ENCODE measurements around the gene EPC2.

The EPC2 gene

DNA sequence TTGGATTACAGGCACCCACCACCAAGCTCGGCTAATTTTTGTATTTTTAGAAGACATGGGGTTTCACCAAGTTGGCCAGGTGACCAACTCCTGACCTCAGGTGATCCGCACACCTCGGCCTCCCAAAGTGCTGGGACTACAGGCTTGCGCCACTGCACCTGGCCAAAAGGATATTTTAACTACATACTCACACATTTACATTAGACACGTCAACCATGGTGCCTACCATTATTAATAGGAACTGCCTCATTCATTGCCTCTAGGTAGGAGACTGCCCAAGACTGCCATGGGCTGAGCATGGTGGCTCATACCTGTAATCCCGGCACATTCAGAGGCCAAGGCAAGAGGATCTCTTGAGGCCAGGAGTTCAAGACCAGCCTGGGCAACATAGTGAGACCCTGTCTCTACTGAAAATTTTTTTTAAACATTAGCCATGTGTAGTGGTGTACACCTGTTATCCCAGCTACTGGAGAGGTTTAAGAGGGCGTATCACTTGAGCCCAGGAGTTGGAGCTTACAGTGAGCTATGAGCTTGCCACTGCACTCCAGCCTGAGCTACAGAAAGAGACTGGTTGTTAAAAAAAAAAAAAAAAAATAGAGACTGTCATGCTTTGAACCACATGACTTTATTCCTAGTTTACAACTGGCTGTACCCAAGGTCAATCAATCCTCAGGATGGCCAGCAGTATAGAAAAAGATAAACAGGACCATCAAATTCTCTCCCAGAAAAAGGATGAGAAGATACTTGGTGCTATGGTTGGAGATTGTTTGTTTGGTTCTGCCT is 31.1 kb upstream of the EPC2 start:
- peak; percentile 35 for FAIRE-seq

GRCh38 chr2:148614014-148614321 is 30.6 kb upstream of the EPC2 start:
- FAIRE-seq, result no peak
- DNase-seq (ENCODE audit: insufficient read length, low spot score), result no peak
- TF ChIP-seq POU2F2 (IDR thresholded peaks at IDR 0.05; ENCODE audit: low read depth, low read length), result no peak
- TF ChIP-seq SPI1 (IDR thresholded peaks at IDR 0.05; ENCODE audit: low read depth, low read length), result no peak
- TF ChIP-seq POLR2A (IDR thresholded peaks at IDR 0.05; ENCODE audit: low read depth, low read length), result no peak
- TF ChIP-seq PAX5 (IDR thresholded peaks at IDR 0.05; ENCODE audit: insufficient read depth, low read length, severe bottlenecking), result no peak
- no peak for TF ChIP-seq TAF1 (IDR thresholded peaks at IDR 0.05; ENCODE audit: low read depth, low read length)
- TF ChIP-seq POLR2AphosphoS5 (IDR thresholded peaks at IDR 0.05; ENCODE audit: low read depth, low read length), result no peak

More for the DNA sequence above, 31.1 kb upstream of the EPC2 start:
- no peak for DNase-seq (ENCODE audit: insufficient read length, low spot score)
- TF ChIP-seq PAX5 (IDR thresholded peaks at IDR 0.05; ENCODE audit: insufficient read depth, low read length, severe bottlenecking), result no peak
- no peak for TF ChIP-seq POU2F2 (IDR thresholded peaks at IDR 0.05; ENCODE audit: low read depth, low read length)
- TF ChIP-seq POLR2A (IDR thresholded peaks at IDR 0.05; ENCODE audit: low read depth, low read length), result no peak
- no peak for TF ChIP-seq TAF1 (IDR thresholded peaks at IDR 0.05; ENCODE audit: low read depth, low read length)
- TF ChIP-seq SPI1 (IDR thresholded peaks at IDR 0.05; ENCODE audit: low read depth, low read length), result no peak
- no peak for TF ChIP-seq POLR2AphosphoS5 (IDR thresholded peaks at IDR 0.05; ENCODE audit: low read depth, low read length)

GRCh38 chr2:148614322-148615049 is 30.1 kb upstream of the EPC2 start:
- FAIRE-seq (peak; percentile 94), DNase-seq (ENCODE audit: insufficient read length, low spot score) (peak; percentile 26)

GRCh38 chr2:148615381-148615841 is 29.1 kb upstream of the EPC2 start:
- TF ChIP-seq PAX5 (IDR thresholded peaks at IDR 0.05; ENCODE audit: insufficient read depth, low read length, severe bottlenecking) (no peak), SPI1 (IDR thresholded peaks at IDR 0.05; ENCODE audit: low read depth, low read length) (0 out of 2 replicates have a peak, but pooled peaks have one; percentile 9), TAF1 (IDR thresholded peaks at IDR 0.05; ENCODE audit: low read depth, low read length) (no peak), POU2F2 (IDR thresholded peaks at IDR 0.05; ENCODE audit: low read depth, low read length) (no peak), POLR2A (IDR thresholded peaks at IDR 0.05; ENCODE audit: low read depth, low read length) (no peak)
- DNase-seq (ENCODE audit: insufficient read length, low spot score), result no peak
- no peak for FAIRE-seq

More at GRCh38 chr2:148614322-148615049, 30.1 kb upstream of the EPC2 start:
- TF ChIP-seq SPI1 (IDR thresholded peaks at IDR 0.05; ENCODE audit: low read depth, low read length), result no peak
- TF ChIP-seq POLR2AphosphoS5 (IDR thresholded peaks at IDR 0.05; ENCODE audit: low read depth, low read length), result no peak
- TF ChIP-seq POLR2A (IDR thresholded peaks at IDR 0.05; ENCODE audit: low read depth, low read length), result no peak
- no peak for TF ChIP-seq PAX5 (IDR thresholded peaks at IDR 0.05; ENCODE audit: insufficient read depth, low read length, severe bottlenecking)
- TF ChIP-seq POU2F2 (IDR thresholded peaks at IDR 0.05; ENCODE audit: low read depth, low read length), result no peak
- TF ChIP-seq TAF1 (IDR thresholded peaks at IDR 0.05; ENCODE audit: low read depth, low read length), result no peak; the same call in 1 of the 2 replicates

DNA sequence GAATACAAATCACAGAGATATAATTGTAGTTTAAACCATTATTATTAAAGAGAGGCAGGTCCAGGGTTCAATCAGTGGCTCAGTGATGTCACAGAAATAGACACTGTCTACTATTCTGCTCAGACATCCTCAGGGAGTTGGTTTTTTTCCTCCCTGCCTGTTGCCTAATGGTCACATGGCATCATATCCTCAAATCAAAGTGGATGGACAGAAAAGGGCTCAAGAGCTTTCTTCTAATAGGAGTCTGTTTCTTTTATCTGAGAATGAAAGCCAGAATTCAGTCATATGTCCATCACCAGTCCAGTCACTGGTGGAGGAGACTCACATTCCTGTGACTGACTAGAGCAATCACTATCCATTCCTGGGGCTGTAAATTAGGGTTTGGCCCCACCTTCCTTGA is 27.9 kb upstream of the EPC2 start:
- FAIRE-seq (no peak), DNase-seq (ENCODE audit: insufficient read length, low spot score) (no peak)
- no peak for TF ChIP-seq POLR2AphosphoS5 (IDR thresholded peaks at IDR 0.05; ENCODE audit: low read depth, low read length)
- no peak for TF ChIP-seq POU2F2 (IDR thresholded peaks at IDR 0.05; ENCODE audit: low read depth, low read length)
- no peak for TF ChIP-seq POLR2A (IDR thresholded peaks at IDR 0.05; ENCODE audit: low read depth, low read length)

DNA sequence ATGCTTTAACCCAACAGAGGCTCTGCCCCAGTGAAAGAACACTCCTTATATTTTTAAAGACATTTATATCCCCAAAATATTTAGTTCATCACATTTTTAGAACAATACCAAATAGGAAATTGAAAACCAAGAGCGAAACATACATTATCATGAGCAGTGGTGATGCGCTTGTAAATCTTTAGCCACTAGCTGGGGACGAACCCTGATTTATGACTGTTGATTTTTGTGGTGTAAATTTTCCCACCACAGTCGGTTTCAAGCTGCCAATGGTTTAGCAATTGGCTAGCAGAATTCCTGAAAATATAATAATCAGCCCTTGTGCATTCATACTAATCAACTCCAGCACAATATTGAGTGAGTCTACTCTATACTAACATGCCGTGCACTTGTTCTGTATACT is 27.3 kb upstream of the EPC2 start:
- TF ChIP-seq SPI1 (IDR thresholded peaks at IDR 0.05; ENCODE audit: low read depth, low read length) (no peak), TAF1 (IDR thresholded peaks at IDR 0.05; ENCODE audit: low read depth, low read length) (no peak), PAX5 (IDR thresholded peaks at IDR 0.05; ENCODE audit: insufficient read depth, low read length, severe bottlenecking) (no peak)
- FAIRE-seq (no peak), DNase-seq (ENCODE audit: insufficient read length, low spot score) (no peak)

GRCh38 chr2:148619560-148620195 is 24.9 kb upstream of the EPC2 start:
- no peak for TF ChIP-seq PAX5 (IDR thresholded peaks at IDR 0.05; ENCODE audit: insufficient read depth, low read length, severe bottlenecking)
- DNase-seq (ENCODE audit: insufficient read length, low spot score) (no peak), FAIRE-seq (peak; percentile 35)

DNA sequence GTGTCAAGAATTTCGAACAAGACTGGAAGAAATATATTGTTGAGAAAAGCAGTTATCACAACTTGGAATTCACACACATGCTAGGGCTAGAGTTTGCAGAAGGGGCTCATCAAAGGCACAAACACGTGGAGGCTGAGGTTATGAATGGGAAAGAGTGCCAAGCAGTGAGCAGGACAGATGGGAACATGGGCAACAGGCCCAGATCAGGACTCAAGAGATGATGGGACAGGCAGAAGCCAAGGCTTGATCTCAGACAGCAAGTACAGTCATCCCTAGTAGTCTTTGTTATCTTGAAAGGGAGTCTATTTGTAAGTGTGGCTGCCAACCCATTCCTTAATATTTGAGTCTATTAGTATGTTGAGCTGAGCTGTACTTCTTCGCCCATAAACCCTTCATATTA is 22.2 kb upstream of the EPC2 start:
- no peak for DNase-seq (ENCODE audit: insufficient read length, low spot score)
- FAIRE-seq, result no peak
- TF ChIP-seq POU2F2 (IDR thresholded peaks at IDR 0.05; ENCODE audit: low read depth, low read length) (no peak), PAX5 (IDR thresholded peaks at IDR 0.05; ENCODE audit: insufficient read depth, low read length, severe bottlenecking) (no peak), TAF1 (IDR thresholded peaks at IDR 0.05; ENCODE audit: low read depth, low read length) (no peak), SPI1 (IDR thresholded peaks at IDR 0.05; ENCODE audit: low read depth, low read length) (no peak), POLR2A (IDR thresholded peaks at IDR 0.05; ENCODE audit: low read depth, low read length) (no peak), POLR2AphosphoS5 (IDR thresholded peaks at IDR 0.05; ENCODE audit: low read depth, low read length) (no peak)

DNA sequence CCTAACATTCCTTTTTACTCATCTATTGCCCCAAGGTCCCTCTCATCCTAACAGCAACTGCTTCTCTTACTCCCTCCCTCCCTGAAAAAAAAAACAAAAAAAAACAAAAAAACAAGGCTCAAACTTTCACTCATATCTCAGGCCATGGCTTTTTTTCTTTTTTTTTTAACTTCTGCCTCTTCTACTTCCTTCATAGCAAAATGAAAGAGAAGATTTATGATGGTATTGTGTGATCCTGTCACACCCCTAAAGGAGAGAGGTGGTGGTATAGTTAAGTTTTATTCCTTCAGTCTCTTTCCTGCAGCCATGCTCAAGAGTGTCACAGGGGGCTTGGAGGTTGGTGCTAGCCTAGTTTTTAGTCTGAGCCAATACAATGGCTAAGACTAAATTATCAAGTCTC is 21.5 kb upstream of the EPC2 start:
- TF ChIP-seq TAF1 (IDR thresholded peaks at IDR 0.05; ENCODE audit: low read depth, low read length) (no peak), PAX5 (IDR thresholded peaks at IDR 0.05; ENCODE audit: insufficient read depth, low read length, severe bottlenecking) (no peak), POU2F2 (IDR thresholded peaks at IDR 0.05; ENCODE audit: low read depth, low read length) (no peak), SPI1 (IDR thresholded peaks at IDR 0.05; ENCODE audit: low read depth, low read length) (no peak), POLR2A (IDR thresholded peaks at IDR 0.05; ENCODE audit: low read depth, low read length) (no peak), POLR2AphosphoS5 (IDR thresholded peaks at IDR 0.05; ENCODE audit: low read depth, low read length) (no peak)
- no peak for FAIRE-seq
- no peak for DNase-seq (ENCODE audit: insufficient read length, low spot score)
